Measurements from ENCODE around the gene CNDP2.

- no peak for TF ChIP-seq CTCF (IDR thresholded peaks at IDR 0.05; ENCODE audit: poor library complexity)
- TF ChIP-seq EZH2phosphoT487 (IDR thresholded peaks at IDR 0.05; ENCODE audit: low read depth, severe bottlenecking, unreplicated experiment): no peak
Observed at GRCh38 chr18:74500372-74500771, 4.2 kb downstream of the CNDP2 start.

All from hepatocyte (in vitro differentiated cells).